NCI-H748 (cell line): Measurements from ENCODE around the gene POM121C.
"Not testable (repeated sequence)": the region's sequence is repeated elsewhere in the genome, so short reads cannot be mapped to it uniquely, and the experiment has no call there.

Experiments used
- DNase-seq: peaks from one replicate; lab custom pipeline; 2025; ENCODE audit not compliant: unreplicated experiment; lab: John Stamatoyannopoulos, UW

The POM121C gene

GRCh38 chr7:75397865-75398264 lies 88.2 kb downstream of the POM121C start:
- DNase-seq: not testable (repeated sequence)

GRCh38 chr7:75395329-75395728 lies 90.8 kb downstream of the POM121C start, which contains the start of gene TRIM73:
TRIM73 (plus strand) TSS chr7:75395629; CDS start chr7:75398934, 3,305 bp downstream.
- DNase-seq: not testable (repeated sequence)

GRCh38 chr7:75393194-75393593 lies 92.9 kb downstream of the POM121C start:
- not testable (repeated sequence) for DNase-seq

- not testable (repeated sequence) for DNase-seq
These were observed 111.4 kb downstream of the POM121C start for GRCh38 chr7:75374519-75375317.

- DNase-seq: not testable (repeated sequence)
These were observed 112.0 kb downstream of the POM121C start for GRCh38 chr7:75374144-75374518.

- DNase-seq: not testable (repeated sequence)
These were observed 118.8 kb downstream of the POM121C start for GRCh38 chr7:75367313-75367712.
